Body of pancreas (tissue), 4 donors: ENCODE data around the gene TYRO3.

Experiments
- CTCF ChIP-seq, 7 experiments: fragments of 450-650 bp in 4 of 7; fragments of 200-600 bp in 3 of 7; sonication (generic) in 3 of 7; IDR thresholded peaks; one replicate each; pipeline ENCODE4 v1.5.1; 2016 to 2019; ENCODE audit warnings: antibody characterized with exemption in 7 of 7
- POLR2A ChIP-seq, 3 donors: fragments of 450-650 bp; IDR thresholded peaks; one replicate each; pipeline ENCODE4 v1.6.1; 2016; ENCODE audit warnings: antibody characterized with exemption in 3 of 3, mild to moderate bottlenecking in 2 of 3

GRCh38 chr15:41629463-41629862 lies 70.5 kb downstream of the TYRO3 start:
- no peak for TF ChIP-seq CTCF (IDR thresholded peaks at IDR 0.05)
- TF ChIP-seq POLR2A (IDR thresholded peaks at IDR 0.05): no peak
